NT2/D1 (cell line): ENCODE results near the gene NGF.

Source experiments
- SUZ12 ChIP-seq: IDR thresholded peaks from 2 replicates; pipeline ENCODE4 v1.6.1; 2011; ENCODE audit not compliant: insufficient read length, insufficient read depth; ENCODE audit errors: extremely low read depth
- YY1 ChIP-seq: IDR thresholded peaks from 2 replicates; pipeline ENCODE4 v1.6.1; 2011; ENCODE audit not compliant: insufficient read length, insufficient read depth

DNA sequence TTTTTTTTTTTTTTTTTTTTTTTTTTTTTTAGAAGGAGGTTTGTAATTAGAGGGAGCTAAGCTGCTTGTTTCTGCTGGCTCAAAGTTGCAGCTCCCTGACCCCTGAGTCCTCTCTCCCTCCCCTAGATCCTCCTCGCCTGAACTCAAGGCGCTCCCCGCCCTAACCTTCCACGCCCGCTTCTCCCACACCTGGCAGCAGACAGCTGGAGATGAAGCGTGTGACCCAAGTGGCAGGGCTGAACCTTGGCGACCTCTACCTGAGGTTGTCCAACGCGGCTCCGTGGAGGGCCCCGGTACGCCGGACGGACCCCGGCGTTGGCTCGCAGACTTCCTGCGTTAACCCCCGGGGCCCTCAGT, 795 bp downstream of the NGF start:
- no peak for TF ChIP-seq SUZ12
- TF ChIP-seq YY1, result no peak
